Rectal smooth muscle tissue (tissue), 1 donor: ENCODE measurements around the gene COL25A1.
A peak's percentile ranks its signal among the peaks of the same experiment; 100 is the strongest.

ENCODE experiments used
- H3K27ac ChIP-seq: one replicate; pipeline ENCODE4 v1.7.0; 2013; ENCODE audit warnings: low read depth, low read length, inconsistent platforms
- H3K27me3 ChIP-seq: one replicate; pipeline ENCODE4 v1.7.0; 2013; ENCODE audit warnings: low read length; ENCODE audit not compliant: control insufficient read depth, insufficient read depth
- H3K36me3 ChIP-seq: one replicate; pipeline ENCODE4 v1.7.0; 2013; ENCODE audit warnings: low read length; ENCODE audit not compliant: control insufficient read depth, insufficient read depth
- H3K4me1 ChIP-seq: one replicate; pipeline ENCODE4 v1.7.0; 2013; ENCODE audit warnings: low read length; ENCODE audit not compliant: control insufficient read depth, insufficient read depth
- H3K4me3 ChIP-seq: one replicate; pipeline ENCODE4 v1.7.0; 2013; ENCODE audit warnings: low read length
- H3K9ac ChIP-seq: one replicate; pipeline ENCODE4 v1.7.0; 2013; ENCODE audit warnings: low read length

The COL25A1 gene

GRCh38 chr4:109313168-109314133 lies 11.0 kb upstream of the COL25A1 start:
- no peak overlapping the region for H3K27ac ChIP-seq
- no peaks in the 10 kb centered on the region for H3K27me3 ChIP-seq
- no peaks in the 10 kb centered on the region for H3K4me1 ChIP-seq
- no peak overlapping the region for H3K4me3 ChIP-seq
- H3K36me3 ChIP-seq = no peaks in the 10 kb centered on the region
- no peak overlapping the region for H3K9ac ChIP-seq

GRCh38 chr4:109303140-109303496 lies 660 bp upstream of the COL25A1 start:
- no peak overlapping the region for H3K9ac ChIP-seq
- H3K4me1 ChIP-seq = no peaks in the 10 kb centered on the region
- H3K4me3 ChIP-seq = peak overlapping the region; percentile 67
- peaks cover 19% of the 10 kb centered on the region for H3K27me3 ChIP-seq
- H3K36me3 ChIP-seq = no peaks in the 10 kb centered on the region
- no peak overlapping the region for H3K27ac ChIP-seq

DNA sequence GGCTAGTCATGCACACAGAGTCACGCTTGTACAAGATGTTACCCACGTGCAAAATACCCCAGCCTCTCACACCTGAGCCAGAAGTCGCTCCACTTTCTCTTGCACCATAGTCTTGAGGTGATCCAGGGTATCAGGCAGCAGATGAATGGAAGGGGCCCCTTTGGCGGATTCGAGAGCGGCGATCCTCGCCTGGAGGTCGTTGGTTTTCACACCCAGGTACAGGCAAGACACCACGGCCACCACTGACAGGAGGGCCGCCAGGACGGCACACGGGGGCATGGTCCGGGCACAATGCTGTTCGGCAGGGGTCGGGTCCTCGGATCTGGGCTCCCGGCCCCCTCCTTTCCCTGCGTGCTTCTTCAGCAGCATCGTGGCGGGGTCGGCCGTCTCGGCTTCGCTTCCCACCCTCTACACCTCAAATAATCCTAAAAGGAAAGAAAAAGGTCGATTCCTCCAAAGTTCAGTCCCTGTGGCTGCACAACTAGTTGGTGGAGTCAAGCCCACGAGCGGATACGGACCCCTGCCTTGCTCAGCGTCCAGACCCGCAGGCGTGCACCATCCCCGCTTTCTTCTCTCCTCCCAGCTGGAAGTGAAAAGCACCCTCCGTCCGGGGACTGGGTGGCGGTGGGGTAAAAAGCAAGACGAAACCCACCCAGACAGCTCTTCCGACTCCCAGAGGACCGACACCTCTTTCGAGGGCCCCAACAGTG lies 652 bp downstream of the COL25A1 start:
- H3K4me3 ChIP-seq = peak overlapping the region; percentile 67
- peaks cover 19% of the 10 kb centered on the region for H3K27me3 ChIP-seq
- H3K9ac ChIP-seq = no peak overlapping the region
- H3K36me3 ChIP-seq = no peaks in the 10 kb centered on the region
- no peaks in the 10 kb centered on the region for H3K4me1 ChIP-seq
- H3K27ac ChIP-seq = no peak overlapping the region

DNA sequence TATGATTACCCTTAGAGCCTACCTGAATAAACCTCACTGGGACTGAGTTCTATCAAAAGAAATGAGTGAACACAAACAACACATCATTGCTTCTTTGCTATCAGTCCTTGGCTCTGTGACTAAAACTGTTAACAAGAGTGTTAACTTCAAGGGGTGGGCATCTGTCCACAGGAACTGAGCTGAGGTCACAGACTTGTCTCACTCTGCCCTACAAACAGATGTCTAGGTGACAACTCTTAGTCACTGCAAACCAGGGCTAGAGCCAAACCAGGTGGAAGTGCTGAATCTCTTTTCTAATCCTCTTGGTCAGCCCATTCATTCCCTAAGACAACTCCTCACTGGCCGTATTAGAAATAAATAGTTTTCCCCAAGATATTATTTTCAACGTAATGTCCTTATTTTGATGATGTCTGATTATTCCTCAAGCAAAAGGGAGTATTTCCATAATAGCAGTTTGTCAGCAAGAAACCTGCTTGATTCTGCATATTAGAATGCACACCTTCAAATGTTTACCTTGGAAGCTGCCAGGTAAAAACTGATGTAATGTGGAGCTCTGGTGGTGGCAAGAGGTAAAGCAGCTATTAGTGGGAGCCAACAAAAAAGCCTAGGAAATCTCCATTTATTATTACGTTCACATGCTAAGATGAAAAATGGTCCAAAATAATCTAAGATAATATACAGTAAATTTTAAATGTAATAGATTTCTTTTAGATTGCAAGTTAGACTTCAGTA lies 4.0 kb downstream of the COL25A1 start:
- Histone ChIP-seq H3K36me3 (no peaks in the 10 kb centered on the region), H3K27me3 (peaks cover 16% of the 10 kb centered on the region)

DNA sequence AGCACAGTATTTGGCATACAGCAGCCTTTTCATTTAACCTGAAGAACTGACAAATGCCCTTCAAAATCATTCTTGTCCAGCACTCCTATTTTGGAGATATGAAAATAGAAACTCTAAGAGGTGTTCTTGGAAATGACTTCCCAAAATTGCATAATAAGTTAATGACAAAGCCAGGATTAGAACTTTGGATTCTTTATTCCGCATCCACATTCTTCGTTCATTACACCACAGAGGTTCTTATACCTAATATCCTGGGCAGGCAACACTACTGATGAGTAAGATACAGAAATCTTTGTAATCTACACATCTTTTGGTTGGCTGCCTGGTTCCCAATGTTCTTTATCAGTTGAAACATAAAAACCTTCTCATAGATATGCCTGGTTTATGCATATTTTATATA lies 5.9 kb downstream of the COL25A1 start:
- Histone ChIP-seq H3K9ac (no peak overlapping the region), H3K27me3 (peaks cover 6% of the 10 kb centered on the region), H3K4me1 (no peaks in the 10 kb centered on the region), H3K36me3 (no peaks in the 10 kb centered on the region), H3K4me3 (no peak overlapping the region), H3K27ac (no peak overlapping the region)

More for the DNA sequence above, 4.0 kb downstream of the COL25A1 start:
- Histone ChIP-seq H3K4me3 (no peak overlapping the region), H3K4me1 (no peaks in the 10 kb centered on the region), H3K9ac (no peak overlapping the region), H3K27ac (no peak overlapping the region)

DNA sequence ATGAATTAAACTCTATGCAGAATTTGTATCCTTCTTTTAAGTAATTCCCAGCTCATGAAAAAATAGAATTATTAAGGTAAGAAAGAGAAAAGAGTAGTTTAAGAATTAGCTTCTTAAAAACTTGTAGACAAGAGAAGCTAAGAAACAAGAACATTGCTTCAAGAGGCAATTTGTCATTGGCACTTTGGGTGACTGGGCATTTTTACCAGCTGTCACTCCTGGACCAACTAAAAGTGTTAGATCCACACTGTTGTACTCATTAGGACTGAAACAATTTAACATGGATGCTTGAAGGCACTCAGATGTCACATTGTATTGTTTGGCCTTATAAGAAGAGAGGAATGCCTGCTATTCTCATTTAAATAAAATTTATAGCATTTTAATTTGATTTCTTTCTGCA lies 7.4 kb downstream of the COL25A1 start:
- H3K27me3 ChIP-seq = no peaks in the 10 kb centered on the region
- H3K27ac ChIP-seq = no peak overlapping the region
- no peak overlapping the region for H3K4me3 ChIP-seq
- no peaks in the 10 kb centered on the region for H3K36me3 ChIP-seq
- no peaks in the 10 kb centered on the region for H3K4me1 ChIP-seq
- no peak overlapping the region for H3K9ac ChIP-seq

GRCh38 chr4:109294468-109295020 lies 7.9 kb downstream of the COL25A1 start:
- Histone ChIP-seq H3K4me3 (no peak overlapping the region), H3K27me3 (no peaks in the 10 kb centered on the region), H3K27ac (no peak overlapping the region), H3K4me1 (no peaks in the 10 kb centered on the region), H3K9ac (no peak overlapping the region), H3K36me3 (no peaks in the 10 kb centered on the region)

GRCh38 chr4:109294006-109294405 lies 8.5 kb downstream of the COL25A1 start:
- no peak overlapping the region for H3K27ac ChIP-seq

GRCh38 chr4:109291707-109292238 lies 10.7 kb downstream of the COL25A1 start:
- no peaks in the 10 kb centered on the region for H3K27me3 ChIP-seq
- no peak overlapping the region for H3K27ac ChIP-seq
- H3K36me3 ChIP-seq = no peaks in the 10 kb centered on the region
- no peaks in the 10 kb centered on the region for H3K4me1 ChIP-seq
- H3K4me3 ChIP-seq = no peak overlapping the region
- H3K9ac ChIP-seq = no peak overlapping the region

More at GRCh38 chr4:109294006-109294405, 8.5 kb downstream of the COL25A1 start:
- no peak overlapping the region for H3K4me3 ChIP-seq
- no peak overlapping the region for H3K9ac ChIP-seq
- H3K4me1 ChIP-seq = no peaks in the 10 kb centered on the region
- H3K27me3 ChIP-seq = no peaks in the 10 kb centered on the region
- H3K36me3 ChIP-seq = no peaks in the 10 kb centered on the region

DNA sequence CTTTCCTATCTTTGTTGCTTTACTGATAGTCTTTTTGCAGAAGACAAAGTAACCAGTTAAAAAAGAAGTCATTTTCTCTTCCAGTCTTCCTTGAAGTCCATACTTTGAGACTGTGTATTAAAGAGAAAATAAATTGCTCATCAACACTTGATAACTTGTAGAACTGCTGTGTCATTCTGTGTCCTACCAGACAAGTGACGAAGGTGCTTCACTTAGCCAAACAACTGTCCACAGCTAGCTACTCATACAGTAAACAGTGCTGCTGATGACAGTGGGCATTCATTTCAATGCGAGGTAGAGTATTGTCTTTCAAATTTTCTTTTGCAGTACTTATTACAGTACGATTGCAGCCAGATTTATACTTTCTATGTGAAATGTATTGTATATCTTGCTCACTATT lies 11.5 kb downstream of the COL25A1 start:
- H3K4me1 ChIP-seq = no peaks in the 10 kb centered on the region
- no peaks in the 10 kb centered on the region for H3K36me3 ChIP-seq
- H3K27ac ChIP-seq = no peak overlapping the region
- no peaks in the 10 kb centered on the region for H3K27me3 ChIP-seq
- no peak overlapping the region for H3K4me3 ChIP-seq
- H3K9ac ChIP-seq = no peak overlapping the region

- no peaks in the 10 kb centered on the region for H3K27me3 ChIP-seq
- H3K9ac ChIP-seq = no peak overlapping the region
- no peak overlapping the region for H3K27ac ChIP-seq
- no peaks in the 10 kb centered on the region for H3K36me3 ChIP-seq
- H3K4me3 ChIP-seq = no peak overlapping the region
- no peaks in the 10 kb centered on the region for H3K4me1 ChIP-seq
Observed at GRCh38 chr4:109278594-109279031, 23.8 kb downstream of the COL25A1 start.
